DOHH2 (cell line): Measurements from ENCODE around the gene ZDHHC18.

Experiments used
- EZH2phosphoT487 ChIP-seq: fragments of 200-600 bp; sonication (generic); IDR thresholded peaks from 2 replicates; pipeline ENCODE4 v1.6.1; 2017; ENCODE audit warnings: borderline replicate concordance, mild to moderate bottlenecking, antibody characterized with exemption, low read length, moderate library complexity, mixed read lengths
- TF ChIP-seq, protein P1 (sequence below): fragments of 200-600 bp; sonication (generic); IDR thresholded peaks from one replicate; pipeline ENCODE4 v1.5.1; 2014; ENCODE audit warnings: antibody characterized with exemption, mild to moderate bottlenecking, low read depth, low read length; ENCODE audit not compliant: poor library complexity, severe bottlenecking

DNA sequence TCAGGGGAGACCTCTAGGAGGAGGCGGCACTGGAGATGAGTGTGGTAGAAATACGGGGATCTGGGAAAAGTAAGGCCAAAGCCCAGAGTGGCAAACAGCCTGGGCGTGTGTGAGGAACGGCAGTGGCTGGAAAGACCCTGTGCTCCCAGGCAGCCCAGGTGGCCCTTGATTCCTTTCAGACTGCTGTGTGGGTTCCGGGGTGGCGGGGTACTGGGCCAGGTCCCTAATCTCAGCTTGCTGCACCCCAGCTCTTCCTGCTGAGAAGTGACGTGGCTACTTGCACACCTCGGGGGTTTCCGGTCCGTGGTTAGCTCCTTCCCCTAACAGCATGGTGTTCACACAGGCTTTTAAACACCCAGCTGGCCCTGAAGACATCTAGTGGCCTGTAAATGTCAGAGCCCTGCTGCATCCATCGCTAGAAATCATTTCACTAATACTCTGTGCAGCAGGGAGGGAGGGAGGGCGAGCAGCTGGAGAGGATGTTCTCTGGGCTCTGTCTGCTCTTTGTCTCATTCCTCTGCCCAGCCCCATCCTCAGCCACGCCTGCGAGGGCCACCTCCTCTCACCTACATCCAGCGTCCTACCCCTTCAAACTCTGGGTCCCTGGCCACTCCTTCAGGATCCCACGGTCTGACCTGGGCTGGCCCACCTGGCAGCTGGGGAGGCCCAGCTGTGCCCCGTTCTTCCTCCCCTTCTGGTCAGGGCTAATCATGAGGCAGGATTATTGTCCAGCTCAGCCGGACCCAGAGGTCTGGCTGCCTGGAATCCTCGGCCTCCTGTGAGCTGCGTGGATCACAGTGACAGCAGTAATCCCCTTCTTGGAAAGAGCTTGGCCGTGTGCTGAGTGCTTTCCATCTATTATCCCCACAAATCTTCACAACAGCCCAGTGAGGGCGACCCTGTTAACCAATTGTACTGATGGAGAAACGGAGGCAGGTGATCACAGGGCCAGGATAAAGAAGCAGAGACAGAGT lies 7.2 kb downstream of the ZDHHC18 start:
- TF ChIP-seq, protein P1, sequence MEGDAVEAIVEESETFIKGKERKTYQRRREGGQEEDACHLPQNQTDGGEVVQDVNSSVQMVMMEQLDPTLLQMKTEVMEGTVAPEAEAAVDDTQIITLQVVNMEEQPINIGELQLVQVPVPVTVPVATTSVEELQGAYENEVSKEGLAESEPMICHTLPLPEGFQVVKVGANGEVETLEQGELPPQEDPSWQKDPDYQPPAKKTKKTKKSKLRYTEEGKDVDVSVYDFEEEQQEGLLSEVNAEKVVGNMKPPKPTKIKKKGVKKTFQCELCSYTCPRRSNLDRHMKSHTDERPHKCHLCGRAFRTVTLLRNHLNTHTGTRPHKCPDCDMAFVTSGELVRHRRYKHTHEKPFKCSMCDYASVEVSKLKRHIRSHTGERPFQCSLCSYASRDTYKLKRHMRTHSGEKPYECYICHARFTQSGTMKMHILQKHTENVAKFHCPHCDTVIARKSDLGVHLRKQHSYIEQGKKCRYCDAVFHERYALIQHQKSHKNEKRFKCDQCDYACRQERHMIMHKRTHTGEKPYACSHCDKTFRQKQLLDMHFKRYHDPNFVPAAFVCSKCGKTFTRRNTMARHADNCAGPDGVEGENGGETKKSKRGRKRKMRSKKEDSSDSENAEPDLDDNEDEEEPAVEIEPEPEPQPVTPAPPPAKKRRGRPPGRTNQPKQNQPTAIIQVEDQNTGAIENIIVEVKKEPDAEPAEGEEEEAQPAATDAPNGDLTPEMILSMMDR: peak; percentile 37
- TF ChIP-seq EZH2phosphoT487: no peak
